Body of pancreas (tissue), 4 donors: ENCODE measurements around the gene NUCB2. TPM values are rescaled to one million over a fixed set of nuclear protein-coding genes. Genes with fewer than 3 reads are reported as not detected.
A peak's percentile ranks its signal among the peaks of the same experiment; 100 is the strongest.

Experiments
- ATAC-seq: fragments of 150-250 bp; one replicate; pipeline ENCODE4 v1.9.1; 2016
- DNase-seq, 4 donors: peaks; one replicate each; pipeline ENCODE4 v3.0.0-alpha.2; 2019
- H3K27ac ChIP-seq, 4 donors: fragments of 200-600 bp; sonication (generic); 1 replicate in 3 of 4; 2 replicates in 1 of 4; pipeline versions ENCODE4 v1.5.1 to v1.6.1; 2016 to 2019; ENCODE audit warnings: mild to moderate bottlenecking in 1 of 4, mixed read lengths in 1 of 4, moderate library complexity in 1 of 4
- H3K27me3 ChIP-seq, 2 donors: fragments of 200-600 bp; sonication (generic); one replicate each; pipeline ENCODE4 v1.6.0; 2016; ENCODE audit warnings: mild to moderate bottlenecking in 1 of 2
- H3K36me3 ChIP-seq, 2 donors: fragments of 200-600 bp; sonication (generic); replicated peaks in 1 of 2; 2 replicates each; pipeline ENCODE4 v1.5.1; 2016; ENCODE audit warnings: low read depth in 2 of 2; ENCODE audit not compliant: insufficient read depth in 1 of 2
- H3K4me1 ChIP-seq: fragments of 200-600 bp; sonication (generic); one replicate; pipeline ENCODE4 v1.6.0; 2016
- H3K4me3 ChIP-seq, 2 donors: fragments of 200-600 bp; sonication (generic); 1 replicate in 1 of 2; 2 replicates in 1 of 2; pipeline ENCODE4 v1.5.1; 2016 to 2019
- H3K9me3 ChIP-seq, 3 donors: fragments of 200-600 bp; sonication (generic); 1 replicate in 2 of 3; 2 replicates in 1 of 3; pipeline ENCODE4 v1.5.1; 2016
- CTCF ChIP-seq, 7 experiments: fragments of 450-650 bp in 4 of 7; fragments of 200-600 bp in 3 of 7; sonication (generic) in 3 of 7; IDR thresholded peaks; one replicate each; pipeline ENCODE4 v1.5.1; 2016 to 2019; ENCODE audit warnings: antibody characterized with exemption in 7 of 7
- POLR2A ChIP-seq, 3 donors: fragments of 450-650 bp; IDR thresholded peaks; one replicate each; pipeline ENCODE4 v1.6.1; 2016; ENCODE audit warnings: antibody characterized with exemption in 3 of 3, mild to moderate bottlenecking in 2 of 3
- WGBS, 2 donors: methylation state at CpG; one replicate each; pipeline ENCODE4 v1.1.5; 2017; 5-methylcytosine and 5-hydroxymethylcytosine counted together
- intact Hi-C: fragments of 100-400 bp; cut with DNase I; formaldehyde crosslinking; loops from one replicate; pipeline ENCODE4 v1.15.1; 2023
- total RNA-seq, 2 donors: library from RNA; depleted of rRNA; stranded (reverse); fragments of >200 nt; gene quantifications; one replicate each; pipeline ENCODE4 v1.1.0, GENCODE V29; 2016

The NUCB2 gene
- total RNA-seq, 2 donors from 2014 or later = 106 to 156 TPM

- intact Hi-C loops = no loop called here
- TF ChIP-seq POLR2A (IDR thresholded peaks at IDR 0.05) (no peak), CTCF (IDR thresholded peaks at IDR 0.05) (peak in 6 of 7 experiments; percentile 54 to 78 (median 68))
- peak; percentile 69 to 80 (median 75) for DNase-seq
- Histone ChIP-seq H3K4me1 (peaks cover 23% of the 10 kb centered on the region), H3K27me3 (no peaks in the 10 kb centered on the region), H3K9me3 (no peaks in the 10 kb centered on the region), H3K36me3 (no peaks in the 10 kb centered on the region), H3K4me3 (no peak overlapping the region), H3K27ac (no peak overlapping the region)
- WGBS, 2 donors = 27 to 37% methylated on average over 3 of the region's 3 CpGs
- ATAC-seq = peak; percentile 43
These were observed 78.1 kb downstream of the NUCB2 start for GRCh38 chr11:17354601-17354991.

GRCh38 chr11:17366495-17366894, 90.0 kb downstream of the NUCB2 start:
- ATAC-seq (no peak), DNase-seq (no peak)
- 75 to 100% methylated on average over 1 of the region's 1 CpG for WGBS, 2 donors
- TF ChIP-seq POLR2A (IDR thresholded peaks at IDR 0.05) (no peak), CTCF (IDR thresholded peaks at IDR 0.05) (no peak)
- Histone ChIP-seq H3K4me3 (no peak overlapping the region), H3K9me3 (peaks cover 0 to 36% (median 0%) of the 10 kb centered on the region in 3 donors), H3K27ac (no peak overlapping the region), H3K36me3 (no peaks in the 10 kb centered on the region), H3K4me1 (no peaks in the 10 kb centered on the region), H3K27me3 (no peaks in the 10 kb centered on the region)
- intact Hi-C loops = no loop called here

GRCh38 chr11:17368551-17368950, 92.0 kb downstream of the NUCB2 start:
- no peak overlapping the region for H3K4me3 ChIP-seq
- ATAC-seq = no peak
- H3K4me1 ChIP-seq = no peaks in the 10 kb centered on the region
- TF ChIP-seq CTCF (IDR thresholded peaks at IDR 0.05) = no peak
- TF ChIP-seq POLR2A (IDR thresholded peaks at IDR 0.05) = no peak
- H3K9me3 ChIP-seq = peaks cover 0 to 56% (median 0%) of the 10 kb centered on the region in 3 donors
- no peak overlapping the region for H3K27ac ChIP-seq
- WGBS, 2 donors = 91 to 98% methylated on average over 3 of the region's 3 CpGs
- no peaks in the 10 kb centered on the region for H3K27me3 ChIP-seq
- intact Hi-C loops = no loop called here
- DNase-seq = no peak
- no peaks in the 10 kb centered on the region for H3K36me3 ChIP-seq

- H3K9me3 ChIP-seq = peaks cover 0 to 56% (median 0%) of the 10 kb centered on the region in 3 donors
- intact Hi-C loops = no loop called here
- no peak for ATAC-seq
- H3K36me3 ChIP-seq = no peaks in the 10 kb centered on the region
- H3K27ac ChIP-seq = no peak overlapping the region
- no peak for DNase-seq
- TF ChIP-seq POLR2A (IDR thresholded peaks at IDR 0.05) (no peak), CTCF (IDR thresholded peaks at IDR 0.05) (no peak)
- H3K4me1 ChIP-seq = no peaks in the 10 kb centered on the region
- H3K4me3 ChIP-seq = no peak overlapping the region
- H3K27me3 ChIP-seq = no peaks in the 10 kb centered on the region
These were observed 92.6 kb downstream of the NUCB2 start for GRCh38 chr11:17369094-17369493.

GRCh38 chr11:17369684-17370243, 93.2 kb downstream of the NUCB2 start:
- no peak overlapping the region for H3K4me3 ChIP-seq
- no peaks in the 10 kb centered on the region for H3K27me3 ChIP-seq
- no peaks in the 10 kb centered on the region for H3K4me1 ChIP-seq
- intact Hi-C loops = no loop called here
- no peaks in the 10 kb centered on the region for H3K36me3 ChIP-seq
- H3K9me3 ChIP-seq = peaks cover 0 to 56% (median 0%) of the 10 kb centered on the region in 3 donors
- no peak overlapping the region for H3K27ac ChIP-seq
- DNase-seq (no peak), ATAC-seq (no peak)
- TF ChIP-seq CTCF (IDR thresholded peaks at IDR 0.05) (no peak), POLR2A (IDR thresholded peaks at IDR 0.05) (no peak)
- 93 to 98% methylated on average over 2 of the region's 2 CpGs for WGBS, 2 donors
